Hindlimb muscle (tissue), 1 donor: ENCODE data around the gene SPG21. TPM values are rescaled to one million over a fixed set of nuclear protein-coding genes. Genes with fewer than 3 reads are reported as not detected.

Experiments used
- DNase-seq: peaks from one replicate; pipeline ENCODE4 v3.0.0-alpha.2; 2013
- polyA plus RNA-seq: library from polyadenylated mRNA; unstranded; fragments of 120-200 nt; gene quantifications from one replicate; pipeline ENCODE4 v1.2.1, GENCODE V29; 2013; ENCODE audit not compliant: insufficient read length

The SPG21 gene
- polyA plus RNA-seq, 1 donor: 75.3 TPM

- DNase-seq: peak; percentile 61
These were observed 1.9 kb upstream of the SPG21 start for GRCh38 chr15:64991536-64992135.

DNA sequence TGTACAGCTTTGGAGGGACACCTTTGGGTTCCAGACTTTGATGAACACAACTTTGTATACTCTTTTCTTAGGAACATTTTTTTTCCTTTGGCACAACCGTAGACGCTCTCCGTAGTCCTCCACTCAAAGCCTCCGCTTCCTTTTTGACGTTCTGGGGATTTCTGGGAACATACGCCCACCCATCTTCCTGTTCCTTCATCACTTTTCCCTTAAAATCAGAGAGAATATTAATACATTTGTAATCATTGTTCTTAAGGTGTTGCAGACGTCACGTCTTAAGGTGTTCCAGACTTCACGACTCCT lies 405 bp upstream of the SPG21 start:
- DNase-seq: no peak

DNA sequence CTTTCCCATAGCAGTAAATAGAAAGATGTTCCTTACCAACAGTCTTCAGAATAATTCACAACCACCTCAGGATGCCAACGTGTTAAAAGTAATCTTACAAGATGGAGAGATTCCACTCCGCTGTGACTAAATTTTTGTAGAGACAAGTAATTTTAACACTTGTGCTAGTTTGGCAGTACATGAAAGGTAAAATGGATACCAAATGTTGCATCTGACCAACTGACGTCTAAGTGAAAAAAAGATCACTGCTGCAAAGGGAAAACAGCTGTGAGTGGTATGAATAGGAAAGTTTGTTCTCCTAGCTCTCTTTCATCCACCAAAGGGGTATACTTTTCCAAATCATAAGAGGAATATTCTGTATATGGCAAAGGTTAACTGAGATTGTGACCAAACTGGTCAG lies 2.6 kb downstream of the SPG21 start:
- DNase-seq: no peak

DNA sequence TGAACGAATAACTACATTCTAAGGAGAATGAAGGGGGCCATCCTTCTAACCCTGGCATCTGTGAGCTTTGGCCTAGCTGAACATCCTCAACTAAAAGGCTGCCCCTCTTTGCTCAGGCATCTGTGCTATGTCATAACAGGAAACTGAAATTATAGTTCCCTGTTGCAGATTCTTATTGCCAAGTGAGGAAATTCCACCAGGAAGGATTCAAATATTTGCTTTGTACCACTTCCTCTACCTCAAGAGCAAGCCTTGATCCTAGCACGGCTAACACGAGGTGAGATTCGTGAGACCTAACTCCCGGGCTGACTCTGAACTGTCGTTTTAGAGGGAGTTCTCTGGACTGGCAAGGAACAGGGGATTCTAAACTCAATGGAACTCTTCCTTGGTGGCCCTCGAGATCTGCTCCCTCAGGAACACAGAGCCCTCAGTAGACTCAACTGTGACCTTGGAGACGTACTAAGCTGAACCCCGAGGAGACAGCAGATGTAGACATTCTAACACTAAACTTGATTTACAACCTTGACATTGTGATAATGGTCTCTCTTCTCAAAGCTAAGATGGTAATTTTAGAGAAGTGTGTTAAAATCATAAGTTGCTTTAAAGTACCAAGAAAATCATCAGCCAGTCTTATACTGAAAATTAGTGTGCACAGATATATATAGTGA lies 4.2 kb downstream of the SPG21 start:
- DNase-seq: no peak

- no peak for DNase-seq
These were observed 7.2 kb downstream of the SPG21 start for GRCh38 chr15:64982472-64982871.

GRCh38 chr15:64981812-64982431 lies 7.8 kb downstream of the SPG21 start:
- no peak for DNase-seq

- no peak for DNase-seq
These were observed 10.4 kb downstream of the SPG21 start for GRCh38 chr15:64979252-64979710.

DNA sequence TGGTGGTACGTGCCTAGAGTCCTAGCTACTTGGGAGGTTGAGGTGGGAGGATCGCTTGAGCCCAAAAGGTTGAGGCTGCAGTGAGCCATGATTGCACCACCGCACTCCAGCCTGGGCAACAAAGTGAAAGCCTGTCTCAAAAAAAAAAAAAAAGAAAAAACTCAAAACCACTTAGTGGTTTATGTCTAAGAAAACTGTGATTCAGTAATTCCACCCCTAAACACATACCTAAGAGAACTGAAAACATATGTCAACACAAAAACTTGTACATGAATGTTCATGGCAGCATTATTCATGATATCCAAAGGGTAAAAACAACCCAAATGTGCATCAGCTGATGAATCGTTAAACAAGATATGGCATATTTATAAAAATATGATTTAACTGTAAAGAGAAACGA lies 14.3 kb downstream of the SPG21 start:
- no peak for DNase-seq

- no peak for DNase-seq
These were observed 19.0 kb downstream of the SPG21 start for GRCh38 chr15:64970698-64971097.

DNA sequence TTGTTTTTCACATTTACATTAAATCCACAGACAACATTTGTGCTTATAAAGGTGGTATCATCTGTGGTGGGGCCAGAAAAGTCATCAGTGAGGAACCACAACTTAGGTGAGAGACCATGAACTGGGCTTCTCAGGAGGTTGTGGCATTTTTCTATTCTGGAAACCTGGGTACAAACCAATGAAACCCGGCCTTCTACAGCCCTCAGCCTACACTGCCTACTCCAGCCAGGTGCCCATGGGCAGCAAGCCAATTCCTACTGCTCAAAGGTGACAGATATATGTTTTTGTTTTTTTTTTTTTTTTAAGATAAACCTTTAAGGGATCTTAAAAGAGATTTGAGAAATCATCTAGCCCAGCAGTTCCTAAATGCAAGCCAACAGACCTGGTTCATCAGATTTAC lies 20.3 kb downstream of the SPG21 start:
- no peak for DNase-seq

DNA sequence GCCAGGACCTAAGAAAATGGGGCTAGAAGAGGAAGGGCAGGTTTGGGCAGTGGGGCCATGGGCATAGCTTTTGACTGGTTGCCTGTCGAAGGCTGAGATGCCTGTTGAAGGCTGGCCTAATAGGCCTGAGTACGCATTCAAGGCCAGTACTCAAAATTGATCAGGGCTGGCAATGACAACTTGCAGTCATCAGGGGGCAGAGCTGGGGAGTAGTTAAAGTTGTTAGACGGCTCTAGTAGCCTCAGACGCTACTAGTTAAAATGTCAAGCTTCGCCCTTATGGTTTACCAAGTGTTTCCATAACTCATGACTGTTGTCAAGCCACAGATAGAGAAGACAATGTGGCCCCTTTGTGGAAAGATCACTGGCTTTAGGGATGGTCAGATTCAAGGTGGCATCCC lies 28.7 kb downstream of the SPG21 start:
- DNase-seq: no peak

DNA sequence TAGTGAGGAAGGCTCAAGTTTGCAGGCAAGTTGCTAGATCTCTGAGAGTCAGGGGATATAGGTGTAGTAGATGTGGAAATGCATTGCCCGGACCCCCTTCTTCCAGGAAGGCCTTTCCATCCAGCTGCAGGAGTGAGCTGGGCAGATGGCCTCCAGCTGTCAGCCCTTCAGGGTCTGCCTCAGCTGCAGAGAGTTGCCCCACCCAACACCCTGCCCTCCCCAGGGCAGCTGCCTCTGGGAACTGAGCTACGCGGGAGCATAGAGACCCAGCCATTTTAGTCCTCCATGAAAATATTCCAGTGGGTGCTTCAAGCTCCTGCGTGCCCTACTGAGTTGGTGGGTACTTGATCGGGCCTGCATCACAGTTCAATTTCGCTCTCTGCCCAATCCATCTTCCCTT lies 29.6 kb downstream of the SPG21 start:
- no peak for DNase-seq

DNA sequence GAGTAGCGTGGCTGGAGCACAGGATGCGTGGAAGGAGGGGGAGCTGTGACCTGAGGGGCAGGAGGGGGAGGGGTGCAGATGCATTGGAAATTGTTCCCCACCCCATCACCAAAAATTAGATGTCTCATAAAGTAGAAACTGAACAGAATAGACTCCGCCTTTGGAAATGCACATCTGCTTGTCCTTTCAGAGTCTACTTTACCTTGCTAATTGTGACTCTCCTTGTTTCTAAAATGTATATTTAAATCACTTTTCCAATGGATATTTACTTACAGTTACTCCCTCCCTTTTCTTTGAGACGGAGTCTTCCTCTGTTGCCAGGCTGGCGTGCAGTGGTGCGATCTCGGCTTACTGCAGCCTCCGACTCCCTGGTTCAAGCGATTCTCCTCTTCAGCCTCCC lies 30.6 kb downstream of the SPG21 start:
- no peak for DNase-seq

DNA sequence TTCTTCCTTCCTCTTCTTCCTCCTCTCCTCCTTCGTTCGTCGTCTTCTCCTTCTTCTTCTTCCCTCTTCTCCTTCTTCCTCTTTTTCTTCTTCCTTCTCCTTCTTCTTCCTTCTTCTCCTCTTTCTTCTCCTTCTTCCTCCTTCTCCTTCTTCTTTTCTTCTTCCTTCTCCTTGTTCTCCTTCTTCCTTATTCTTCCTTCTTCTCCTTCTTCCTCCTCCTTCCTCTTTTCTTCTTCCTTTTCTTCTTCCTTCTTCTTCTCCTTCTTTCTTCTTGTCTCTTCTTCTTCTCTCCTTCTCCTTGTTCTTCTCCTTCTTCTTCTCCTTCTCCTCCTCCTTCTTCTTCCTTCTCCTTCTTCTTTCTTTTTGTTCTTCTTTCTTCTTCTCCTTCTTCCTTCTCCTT lies 35.3 kb downstream of the SPG21 start:
- DNase-seq: no peak

DNA sequence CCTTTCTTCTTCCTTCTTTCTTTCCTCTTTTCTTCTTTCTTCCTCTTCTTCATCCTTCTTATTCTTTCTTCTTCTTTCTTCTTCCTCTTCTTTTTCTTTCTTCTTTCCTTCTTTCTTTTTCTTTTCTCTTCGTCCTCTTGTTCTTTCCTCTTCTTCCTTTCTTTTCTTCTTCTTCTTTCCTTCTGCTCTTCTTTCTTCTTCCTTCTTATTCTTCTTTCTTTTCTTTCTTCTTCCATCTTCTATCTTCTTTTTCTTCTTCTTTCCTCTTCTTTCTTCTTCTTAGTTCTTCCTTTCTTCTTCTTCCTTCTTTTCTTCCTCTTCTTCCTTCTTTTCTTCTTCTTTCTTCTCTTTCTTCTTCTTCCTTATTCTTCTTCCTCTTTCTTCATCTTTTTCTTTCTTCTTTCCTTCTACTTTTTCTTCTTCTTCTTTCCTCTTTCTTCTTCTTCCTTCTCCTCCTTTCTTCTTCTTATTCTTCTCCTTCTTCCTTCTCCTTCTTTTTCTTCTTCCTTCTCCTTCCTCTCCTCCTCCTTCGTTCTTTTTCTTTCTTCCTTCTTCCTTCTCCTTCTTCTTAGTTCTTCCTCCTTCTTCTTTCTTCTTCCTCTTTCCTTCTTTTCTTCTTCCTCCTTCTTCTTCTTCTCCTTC lies 37.8 kb downstream of the SPG21 start:
- no peak for DNase-seq

DNA sequence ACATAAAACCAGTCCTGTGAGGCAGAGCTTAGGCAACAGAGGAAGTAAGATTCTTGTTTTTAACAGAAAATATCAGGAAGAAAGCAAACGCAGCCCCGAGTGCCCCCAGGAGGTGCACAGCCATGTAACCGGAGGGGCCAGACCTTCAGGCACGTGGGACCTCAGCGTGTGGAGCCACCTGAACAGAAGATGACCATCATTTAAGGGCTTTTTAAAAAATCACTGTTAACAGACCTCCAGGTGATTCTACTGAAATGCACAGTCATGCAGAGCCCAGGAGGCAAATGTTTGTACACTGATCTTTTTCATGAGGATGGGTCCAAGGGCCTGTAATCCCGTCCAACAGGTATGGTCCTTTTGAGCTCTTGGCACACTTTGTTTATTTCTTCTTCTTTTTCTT lies 38.8 kb downstream of the SPG21 start:
- no peak for DNase-seq

- DNase-seq: no peak
These were observed 40.1 kb downstream of the SPG21 start for GRCh38 chr15:64949383-64950186.

DNA sequence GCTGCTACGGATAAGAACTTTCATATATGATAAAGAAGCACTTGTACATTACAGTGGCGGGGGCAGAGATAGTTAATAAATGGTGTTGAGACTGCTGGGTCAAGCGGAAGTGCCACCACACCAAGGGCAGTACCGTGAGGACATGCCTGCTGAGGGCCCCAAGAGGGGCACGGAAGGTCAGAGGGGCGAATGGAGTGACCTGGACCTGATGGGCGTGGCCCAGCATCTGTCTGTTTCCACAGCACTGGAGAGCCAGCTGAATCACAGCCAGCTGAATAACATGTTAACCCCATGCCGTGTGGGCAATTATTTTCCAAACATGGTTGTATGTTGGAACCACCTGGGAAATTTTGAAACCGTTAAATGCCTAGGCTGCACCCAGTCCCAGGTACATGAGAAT lies 40.8 kb downstream of the SPG21 start:
- DNase-seq: no peak

GRCh38 chr15:64947211-64947610 lies 42.5 kb downstream of the SPG21 start:
- no peak for DNase-seq

GRCh38 chr15:64944961-64945360 lies 44.8 kb downstream of the SPG21 start:
- DNase-seq: no peak

GRCh38 chr15:64943512-64944225 lies 46.0 kb downstream of the SPG21 start:
- no peak for DNase-seq

GRCh38 chr15:64942356-64942755 lies 47.4 kb downstream of the SPG21 start:
- no peak for DNase-seq
